DND-41 (cell line): ENCODE data around the gene UNC119B.

Experiments used
- CTCF ChIP-seq: IDR thresholded peaks from 2 replicates; pipeline ENCODE4 v1.5.1; 2012; ENCODE audit warnings: borderline replicate concordance, low read length, moderate library complexity, mild to moderate bottlenecking; ENCODE audit not compliant: poor library complexity, severe bottlenecking; ENCODE audit errors: extremely low read depth
- EZH2 ChIP-seq: IDR thresholded peaks from 3 replicates; pipeline ENCODE4 v1.6.1; 2012; ENCODE audit warnings: borderline replicate concordance, low read depth, mild to moderate bottlenecking, moderate library complexity, low read length, inconsistent platforms; ENCODE audit not compliant: severe bottlenecking

GRCh38 chr12:120755269-120755668 is 45.0 kb downstream of the UNC119B start:
- TF ChIP-seq CTCF: no peak
- TF ChIP-seq EZH2: no peak
